ENCODE data around the gene TREH.

DNA sequence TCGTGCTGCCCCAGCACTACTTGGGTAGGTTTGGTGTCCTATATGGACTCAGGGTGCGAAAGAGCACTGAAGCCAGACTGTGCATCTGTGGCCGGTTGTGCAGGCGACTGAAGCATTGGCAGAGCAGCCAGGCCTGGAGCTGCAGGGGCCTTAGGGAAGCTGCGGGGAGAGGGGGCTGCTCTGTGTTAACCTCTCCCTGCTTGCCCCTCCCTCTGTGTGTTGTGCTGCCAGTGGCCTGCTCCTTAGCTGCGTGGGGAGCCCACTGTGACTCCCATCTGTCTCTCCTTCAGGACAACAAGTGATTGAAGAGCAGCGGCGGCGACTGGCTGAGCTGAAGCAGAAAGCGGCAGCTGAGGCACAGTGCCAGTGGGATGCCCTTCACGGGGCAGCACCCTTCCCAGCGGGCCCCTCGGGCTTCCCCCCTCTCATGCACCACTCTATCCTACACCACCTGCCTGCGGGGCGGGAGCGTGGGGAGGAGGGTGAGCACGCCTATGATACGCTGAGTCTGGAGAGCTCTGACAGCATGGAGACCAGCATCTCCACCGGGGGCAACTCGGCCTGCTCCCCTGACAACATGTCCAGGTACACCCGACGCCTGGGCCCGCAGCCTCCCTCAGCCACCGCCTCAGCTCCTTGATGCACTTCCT is 34.3 kb downstream of the TREH start:
- no peak for TF ChIP-seq POLR2AphosphoS5 (IDR thresholded peaks at IDR 0.05; ENCODE audit: low read depth)
- no peak for TF ChIP-seq CTCF (conservative IDR thresholded peaks at IDR 0.05; ENCODE audit: low read depth in 2 of 2)
- no peak for TF ChIP-seq EZH2phosphoT487 (IDR thresholded peaks at IDR 0.05; ENCODE audit: unreplicated experiment)
- TF ChIP-seq EZH2 (IDR thresholded peaks at IDR 0.05; ENCODE audit: low read depth, unreplicated experiment): no peak
